K562 (cell line): ENCODE results near the gene RORB. TPM values are rescaled to one million over a fixed set of nuclear protein-coding genes. Genes with fewer than 3 reads are reported as not detected.

Experiments used
- ATAC-seq: fragments of 200-7000 bp; cut with Tn5 transposase; 3 replicates; pipeline ENCODE4 v1.9.1; 2020; ENCODE audit warnings: moderate library complexity
- BruUV-seq: library from RNA; stranded (reverse); fragments of 400-500 nt; replicated peaks from 2 replicates; lab custom pipeline; 2021; lab: Mats Ljungman, UMichigan
- CTCF ChIA-PET: fragments of 300-600 bp; formaldehyde crosslinking; extraction: SDS; loops from one replicate; lab custom pipeline; 2021; ENCODE audit warnings: low intra/inter-chr PET ratio; lab: Yijun Ruan, JAX
- POLR2A ChIA-PET: fragments of 300-600, 350-650 bp; sonication (Branson Sonifier 250); formaldehyde crosslinking; extraction: SDS; loops from one replicate; lab custom pipeline; 2021; ENCODE audit warnings: antibody characterized with exemption, inconsistent platforms; lab: Yijun Ruan, JAX
- DNase-seq, 4 experiments: peaks; one replicate each; pipeline versions ENCODE4 v3.0.0 to v3.0.0-alpha.2; 2011 to 2018; ENCODE audit warnings: low spot score in 3 of 4, mixed read lengths in 3 of 4; ENCODE audit errors: extremely low read depth in 1 of 4
- FAIRE-seq: peaks from 2 replicates; lab custom pipeline; 2011; peaks lifted over from hg19 to GRCh38; lab: Jason Lieb, UNC
- H2AFZ ChIP-seq: 2 replicates; pipeline ENCODE4 v1.6.0; 2011; ENCODE audit warnings: low read depth, low read length, control low read depth, inconsistent platforms
- H3K27ac ChIP-seq: fragments of 200-600 bp; 3 replicates; pipeline ENCODE4 v1.8.0; 2011; ENCODE audit warnings: low read depth, mild to moderate bottlenecking, control low read depth, inconsistent platforms, low read length, moderate library complexity, mixed read lengths; ENCODE audit errors: extremely low read depth
- H3K27me3 ChIP-seq, 2 experiments: fragments of 300-600 bp in 1 of 2; 2 replicates in 1 of 2; 3 replicates in 1 of 2; pipeline versions ENCODE4 v1.6.0 to v1.8.0; 2011; ENCODE audit warnings: inconsistent platforms in 2 of 2, low read length in 2 of 2, mild to moderate bottlenecking in 1 of 2, mixed read lengths in 1 of 2, moderate library complexity in 1 of 2; ENCODE audit not compliant: control insufficient read depth in 2 of 2, insufficient read depth in 2 of 2
- H3K36me3 ChIP-seq: fragments of 300-600 bp; 3 replicates; pipeline ENCODE4 v1.8.0; 2011; ENCODE audit warnings: mild to moderate bottlenecking, low read length, inconsistent platforms; ENCODE audit not compliant: control insufficient read depth, insufficient read depth
- H3K4me1 ChIP-seq, 2 experiments: fragments of 200-600 bp in 1 of 2; replicated peaks in 1 of 2; 2 replicates in 1 of 2; 3 replicates in 1 of 2; pipeline versions ENCODE4 v1.5.1 to v1.8.0; 2011; ENCODE audit warnings: inconsistent platforms in 2 of 2, low read length in 2 of 2, mild to moderate bottlenecking in 1 of 2, mixed read lengths in 1 of 2, moderate library complexity in 1 of 2; ENCODE audit not compliant: control insufficient read depth in 2 of 2, insufficient read depth in 2 of 2
- H3K4me2 ChIP-seq: 2 replicates; pipeline ENCODE4 v1.6.1; 2011; ENCODE audit warnings: low read length, control low read depth, inconsistent platforms, mixed read lengths; ENCODE audit not compliant: insufficient read depth
- H3K4me3 ChIP-seq: fragments of 200-600 bp; sonication (generic), shearing (Covaris generic); 2 replicates; pipeline ENCODE4 v1.5.1; 2016; ENCODE audit warnings: control low read depth, inconsistent platforms
- H3K79me2 ChIP-seq: fragments of 200-600 bp; 3 replicates; pipeline ENCODE4 v1.8.0; 2011; ENCODE audit warnings: low read length, inconsistent platforms; ENCODE audit not compliant: control insufficient read depth, insufficient read depth
- H3K9ac ChIP-seq, 2 experiments: 2 replicates each; pipeline versions ENCODE4 v1.6.0 to v1.6.1; 2011; ENCODE audit warnings: low read depth in 2 of 2, low read length in 2 of 2, control low read depth in 1 of 2, inconsistent platforms in 1 of 2, mild to moderate bottlenecking in 1 of 2, mixed read lengths in 1 of 2; ENCODE audit not compliant: insufficient read depth in 1 of 2
- H3K9me1 ChIP-seq: one replicate; pipeline ENCODE4 v1.6.0; 2011; ENCODE audit warnings: inconsistent platforms, mild to moderate bottlenecking, low read length, moderate library complexity; ENCODE audit not compliant: control insufficient read depth, insufficient read depth
- H3K9me3 ChIP-seq: replicated peaks from 2 replicates; pipeline ENCODE4 v1.5.1; 2011; ENCODE audit warnings: low read depth, low read length, inconsistent platforms; ENCODE audit not compliant: control insufficient read depth, insufficient read depth
- H4K20me1 ChIP-seq: replicated peaks from 2 replicates; pipeline ENCODE4 v1.6.1; 2011; ENCODE audit warnings: low read length, inconsistent platforms, mixed read lengths; ENCODE audit not compliant: control insufficient read depth, insufficient read depth
- FOXA3 ChIP-seq, 2 experiments: fragments of 450-650 bp in 1 of 2; sonication (generic) in 1 of 2; formaldehyde crosslinking; IDR thresholded peaks in 1 of 2; conservative IDR thresholded peaks in 1 of 2; 2 replicates each; pipeline versions ENCODE4 v1.4.0 to v1.8.0; 2020 to 2022; ENCODE audit warnings: mild to moderate bottlenecking in 2 of 2, missing genetic modification reagents in 1 of 2
- GTF2E2 ChIP-seq: fragments of 200-800 bp; sonication (Bioruptor generic); IDR thresholded peaks from 2 replicates; pipeline ENCODE4 v1.6.1; 2016; ENCODE audit warnings: missing genetic modification characterization, missing compliant biosample characterization
- ID3 ChIP-seq, 2 experiments: fragments of 250-450 bp in 1 of 2; fragments of 450-650 bp in 1 of 2; sonication (Bioruptor Pico) in 1 of 2; IDR thresholded peaks; 2 replicates each; pipeline versions ENCODE4 v1.6.1 to v1.8.0; 2016 to 2021; ENCODE audit warnings: mild to moderate bottlenecking in 2 of 2, moderate library complexity in 2 of 2, missing compliant biosample characterization in 1 of 2, missing genetic modification characterization in 1 of 2
- KAT8 ChIP-seq: fragments of 450-650 bp; IDR thresholded peaks from 2 replicates; pipeline ENCODE4 v1.6.1; 2016; ENCODE audit warnings: low read depth, mild to moderate bottlenecking
- MAZ ChIP-seq, 2 experiments: fragments of 450-650 bp in 1 of 2; sonication (generic) in 1 of 2; formaldehyde crosslinking; IDR thresholded peaks in 1 of 2; conservative IDR thresholded peaks in 1 of 2; 2 replicates each; pipeline versions ENCODE4 v1.4.0 to v1.5.0; 2020; ENCODE audit warnings: mild to moderate bottlenecking in 1 of 2, missing genetic modification reagents in 1 of 2
- NONO ChIP-seq, 2 experiments: fragments of 200-400 bp in 1 of 2; fragments of 450-650 bp in 1 of 2; formaldehyde crosslinking in 1 of 2; IDR thresholded peaks; 2 replicates each; pipeline ENCODE4 v1.6.1; 2017; ENCODE audit warnings: low read depth in 2 of 2, mild to moderate bottlenecking in 2 of 2, moderate library complexity in 2 of 2, low read length in 1 of 2
- POU5F1 ChIP-seq: fragments of 150-350 bp; IDR thresholded peaks from 2 replicates; pipeline ENCODE4 v1.6.1; 2014; ENCODE audit warnings: borderline replicate concordance, low read length, low read depth, mild to moderate bottlenecking; ENCODE audit not compliant: partially characterized antibody
- ZNF551 ChIP-seq: fragments of 250-450 bp; sonication (Bioruptor Pico); IDR thresholded peaks from 2 replicates; pipeline ENCODE4 v1.5.0; 2021; ENCODE audit warnings: mild to moderate bottlenecking, moderate library complexity
- ZSCAN32 ChIP-seq: fragments of 450-650 bp; formaldehyde crosslinking; IDR thresholded peaks from 2 replicates; pipeline ENCODE4 v1.4.0; 2020; ENCODE audit warnings: mild to moderate bottlenecking, moderate library complexity
- WGBS: fragments of 100-300 bp; shearing (Covaris generic); methylation state at CpG from one replicate; pipeline ENCODE4 v1.1.6; 2016; ENCODE audit warnings: low coverage, mixed read lengths; ENCODE audit not compliant: insufficient coverage; ENCODE audit errors: missing lambda C conversion rate; 5-methylcytosine and 5-hydroxymethylcytosine counted together
- in situ Hi-C: fragments of 300-500 bp; cut with MboI; formaldehyde crosslinking; loops from 4 replicates; pipeline ENCODE4 v1.15.0; 2018; ENCODE audit warnings: inconsistent platforms, mixed read lengths
- intact Hi-C: fragments of 100-400 bp; cut with micrococcal nuclease; formaldehyde crosslinking; loops from 2 replicates; pipeline ENCODE4 v1.14.2; 2022
- polyA plus RNA-seq, 8 experiments: library from polyadenylated mRNA; depleted of rRNA in 4 of 8; stranded (reverse) in 5 of 8; unstranded in 3 of 8; fragments of >200 nt; fragmentation: Nextera tagmentation in 2 of 8; fragmentation: Illumina TruSeq in 1 of 8; extraction: Ambion mirVana in 2 of 8; extraction: Trizol in 1 of 8; gene quantifications; 2 replicates each; pipeline versions ENCODE4 v1.2.1 to v1.2.3, GENCODE V29; 2011 to 2014; ENCODE audit warnings: inconsistent platforms in 1 of 8, missing spikeins in 1 of 8
- total RNA-seq, 7 experiments: library from RNA; depleted of rRNA in 6 of 7; stranded (reverse); fragments of >200 nt in 6 of 7; fragmentation: Illumina TruSeq in 2 of 7; extraction: Trizol in 2 of 7; gene quantifications; 2 replicates each; pipeline versions ENCODE4 v1.2.1 to v1.2.3, GENCODE V29; 2011 to 2021; ENCODE audit warnings: low replicate concordance in 1 of 7

RORB gene
- total and polyA plus RNA-seq, 9 of the 15 experiments (the other 6 are each of a cell fraction or from before 2014, with no cell fraction given): not detected

DNA sequence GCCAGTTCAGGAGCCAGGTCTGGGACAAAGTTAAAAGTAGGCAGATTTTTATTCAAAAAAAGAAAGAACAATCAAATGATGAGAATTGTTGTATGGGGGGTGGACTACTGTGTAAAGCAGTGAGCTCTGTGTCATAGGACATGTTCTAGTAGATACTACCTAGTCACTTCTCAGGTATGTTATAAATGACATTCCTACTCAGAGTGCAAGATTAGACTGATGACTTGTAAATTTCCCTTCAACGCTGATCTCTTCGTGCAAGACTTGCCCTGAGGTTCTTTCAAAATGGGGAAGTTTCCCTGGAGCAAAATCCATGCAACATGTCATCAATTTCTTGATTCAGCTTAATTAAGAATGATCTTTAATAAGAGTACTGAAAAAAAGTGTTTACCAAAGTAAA lies 175.1 kb downstream of the RORB start:
- H3K4me3 ChIP-seq: no peak overlapping the region
- FAIRE-seq (no peak), ATAC-seq (no peak), DNase-seq (no peak)
- no peak overlapping the region for H2AFZ ChIP-seq
- no peaks in the 10 kb centered on the region for H3K79me2 ChIP-seq
- BruUV-seq: no TSS peak
- TF ChIP-seq MAZ (CRISPR knock-in tag; conservative IDR thresholded peaks at IDR 0.05 in 1 of 2, IDR thresholded peaks at IDR 0.05 in 1 of 2) (no peak), GTF2E2 (tag) (no peak), KAT8 (no peak), FOXA3 (CRISPR knock-in tag; conservative IDR thresholded peaks at IDR 0.05 in 1 of 2, IDR thresholded peaks at IDR 0.05 in 1 of 2) (no peak), ID3 (CRISPR knock-in tag; IDR thresholded peaks at IDR 0.05) (no peak), ID3 (tag; IDR thresholded peaks at IDR 0.05) (no peak), POU5F1 (no peak), ZSCAN32 (no peak), ZNF551 (CRISPR knock-in tag) (no peak), NONO (IDR thresholded peaks at IDR 0.05; ENCODE audit: low read depth in 2 of 2, low read length in 1 of 2) (no peak)
- H3K27ac ChIP-seq: no peak overlapping the region
- intact Hi-C loops: no loop called here
- no peaks in the 10 kb centered on the region for H3K27me3 ChIP-seq
- 0% methylated on average over 2 of the region's 2 CpGs for WGBS
- H4K20me1 ChIP-seq: no peaks in the 10 kb centered on the region
- H3K4me2 ChIP-seq: no peak overlapping the region
- no peak overlapping the region for H3K9ac ChIP-seq
- no peaks in the 10 kb centered on the region for H3K4me1 ChIP-seq
- ChIA-PET CTCF (no interaction called here), POLR2A (no interaction called here)
- H3K36me3 ChIP-seq: no peaks in the 10 kb centered on the region
- no peaks in the 10 kb centered on the region for H3K9me1 ChIP-seq
- no peaks in the 10 kb centered on the region for H3K9me3 ChIP-seq
- in situ Hi-C loops: no loop called here
